GM21447 (cell line): Measurements from ENCODE around the gene ALX4.
A peak's percentile ranks its signal among the peaks of the same experiment; 100 is the strongest.

Experiments
- ATAC-seq: cut with Tn5 transposase; IDR thresholded peaks from one replicate; pipeline ENCODE4 v1.9.1; 2021; ENCODE audit not compliant: unreplicated experiment

The ALX4 gene

GRCh38 chr11:44248109-44248508 lies 61.8 kb downstream of the ALX4 start:
- no peak for ATAC-seq

DNA sequence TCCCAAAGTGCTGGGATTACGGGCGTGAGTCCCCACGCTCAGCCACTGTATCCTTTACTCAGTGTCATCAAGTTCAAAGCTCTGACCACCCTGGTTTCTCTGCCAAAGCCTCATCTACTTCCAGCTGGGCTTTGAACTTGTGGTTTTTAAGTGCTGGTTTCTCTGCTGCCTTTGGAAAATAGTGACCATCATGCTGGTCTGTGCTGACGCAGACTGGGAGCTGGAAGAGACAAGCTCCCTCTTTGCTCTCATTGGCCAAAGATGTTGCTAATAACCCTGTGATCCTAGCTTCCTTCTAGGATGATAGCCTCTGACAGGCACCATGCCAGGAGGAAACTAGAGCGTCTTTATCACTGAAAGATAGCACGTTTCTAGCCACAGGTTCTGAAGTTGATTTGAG lies 62.4 kb downstream of the ALX4 start:
- ATAC-seq, result no peak

DNA sequence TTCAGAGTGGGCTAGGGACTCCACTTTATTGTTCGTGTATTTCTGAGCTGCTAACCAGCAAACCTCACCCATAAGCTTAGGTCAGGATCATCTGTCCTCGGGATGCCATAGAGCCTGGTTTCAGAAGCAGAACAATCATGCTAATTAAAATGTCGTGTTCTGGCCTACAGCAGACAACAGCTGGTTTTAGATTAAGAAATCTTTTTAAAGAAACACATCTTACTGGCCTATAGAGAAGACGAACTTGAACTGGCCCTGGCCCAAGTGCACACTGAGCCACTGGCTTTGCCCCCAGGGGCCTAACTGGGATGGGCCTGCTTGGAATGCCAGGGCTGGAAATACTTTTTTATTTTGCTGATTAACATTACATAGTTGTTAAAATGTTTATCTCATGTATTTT lies 63.2 kb downstream of the ALX4 start:
- ATAC-seq, result no peak

- no peak for ATAC-seq
Measured at GRCh38 chr11:44244639-44245310, 65.2 kb downstream of the ALX4 start.

DNA sequence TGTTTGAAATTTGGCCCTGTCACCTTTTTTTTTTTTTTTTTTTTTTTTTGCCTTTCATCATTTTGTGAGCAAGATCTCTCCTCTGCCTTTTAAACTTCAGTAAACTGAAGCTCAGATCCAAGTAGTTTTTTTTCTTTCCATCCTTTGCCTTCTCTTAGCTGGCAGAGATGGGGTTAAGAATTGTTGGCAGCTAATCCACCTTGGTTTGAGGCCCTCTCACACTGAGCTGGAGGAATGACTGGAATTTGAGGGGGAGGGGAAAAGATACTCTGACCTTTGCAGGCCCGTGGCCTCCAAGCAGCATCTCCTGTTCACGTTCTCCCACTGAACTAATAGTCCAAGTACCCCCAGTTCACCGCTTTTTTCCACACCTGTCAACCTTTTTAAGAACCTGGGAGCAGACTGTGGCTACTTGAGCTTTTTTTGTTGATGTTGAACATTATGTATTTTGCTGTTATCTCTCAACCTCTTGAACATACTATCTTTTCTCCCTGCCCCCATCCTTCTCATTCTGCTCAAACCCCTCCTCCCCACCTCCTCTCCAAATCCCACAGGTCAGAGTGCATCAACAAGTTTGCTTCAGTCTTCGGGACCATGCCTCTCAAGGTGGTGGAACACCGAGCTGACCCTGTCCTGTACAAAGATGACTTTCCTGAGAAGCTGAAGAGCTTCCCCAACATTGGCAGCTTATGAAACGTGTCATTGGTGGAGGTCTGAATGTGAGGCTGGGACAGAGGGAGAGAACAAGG lies 66.2 kb downstream of the ALX4 start:
- ATAC-seq, result no peak

GRCh38 chr11:44243086-44243485 lies 66.9 kb downstream of the ALX4 start:
- ATAC-seq, result no peak

- ATAC-seq, result no peak
Measured at GRCh38 chr11:44241851-44242250, 68.1 kb downstream of the ALX4 start.

- ATAC-seq, result no peak
Measured at GRCh38 chr11:44237156-44237555, 72.8 kb downstream of the ALX4 start.

DNA sequence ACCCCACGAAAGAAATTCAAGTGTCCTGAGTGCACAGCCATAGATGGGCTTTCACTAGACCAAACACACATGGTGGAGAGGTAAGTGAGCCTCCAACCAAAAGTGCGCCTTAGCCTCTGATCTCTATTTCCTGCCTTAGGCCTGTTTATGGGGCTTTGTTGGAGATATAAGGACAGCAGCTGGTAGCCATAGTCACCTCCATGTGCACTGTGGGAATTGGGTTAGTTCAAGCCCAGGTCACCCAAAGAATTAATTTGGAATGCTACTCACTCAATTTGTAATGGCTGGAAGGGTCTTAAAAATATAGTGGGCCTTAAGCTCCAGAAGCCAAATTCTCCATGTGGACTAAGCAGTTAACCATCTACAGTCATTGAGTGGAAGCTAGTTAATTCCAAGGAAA lies 73.6 kb downstream of the ALX4 start:
- no peak for ATAC-seq

- no peak for ATAC-seq
Measured at GRCh38 chr11:44235765-44236201, 74.2 kb downstream of the ALX4 start.

GRCh38 chr11:44229624-44230023 lies 80.3 kb downstream of the ALX4 start:
- no peak for ATAC-seq

DNA sequence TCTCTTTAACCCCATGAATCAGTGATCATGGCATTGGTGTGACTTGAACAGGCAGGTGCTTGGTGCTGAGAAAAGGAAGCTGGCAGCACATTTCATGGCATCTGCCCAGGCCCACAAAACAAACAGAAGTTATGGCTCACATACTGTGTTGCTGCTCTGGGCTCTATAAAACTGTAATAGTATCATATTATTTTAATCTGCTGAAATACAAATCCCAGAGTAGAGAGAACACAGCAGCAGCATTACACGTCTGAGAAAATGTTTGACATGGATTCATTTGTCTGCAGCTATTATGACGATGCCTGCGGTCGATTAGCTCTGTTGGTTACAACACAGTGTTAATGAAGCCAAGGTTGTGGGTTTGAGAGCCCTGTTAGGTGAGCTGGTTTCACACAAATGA lies 80.8 kb downstream of the ALX4 start:
- no peak for ATAC-seq

GRCh38 chr11:44228379-44228778 lies 81.6 kb downstream of the ALX4 start:
- ATAC-seq, result no peak

DNA sequence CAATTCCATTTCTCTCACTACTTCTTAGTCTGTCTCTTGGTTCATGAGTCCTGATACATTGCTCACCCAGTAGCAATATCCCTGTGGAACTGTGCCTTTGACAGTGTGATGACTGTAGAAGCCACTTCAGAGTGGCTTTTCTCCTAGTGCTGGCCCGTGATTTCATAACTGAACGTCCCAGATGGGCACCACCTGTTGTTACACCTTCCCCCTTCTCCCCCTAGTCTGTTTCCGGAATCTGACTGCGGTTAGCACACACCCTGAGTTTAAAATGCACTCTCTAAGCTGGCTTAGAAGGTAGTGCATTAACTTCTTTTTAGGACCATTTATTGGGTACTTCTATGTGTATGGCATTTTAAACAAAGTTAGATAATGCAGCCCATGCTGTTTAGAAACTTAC lies 83.0 kb downstream of the ALX4 start:
- ATAC-seq, result peak; percentile 70

GRCh38 chr11:44226490-44226889 lies 83.4 kb downstream of the ALX4 start:
- ATAC-seq, result peak; percentile 19

DNA sequence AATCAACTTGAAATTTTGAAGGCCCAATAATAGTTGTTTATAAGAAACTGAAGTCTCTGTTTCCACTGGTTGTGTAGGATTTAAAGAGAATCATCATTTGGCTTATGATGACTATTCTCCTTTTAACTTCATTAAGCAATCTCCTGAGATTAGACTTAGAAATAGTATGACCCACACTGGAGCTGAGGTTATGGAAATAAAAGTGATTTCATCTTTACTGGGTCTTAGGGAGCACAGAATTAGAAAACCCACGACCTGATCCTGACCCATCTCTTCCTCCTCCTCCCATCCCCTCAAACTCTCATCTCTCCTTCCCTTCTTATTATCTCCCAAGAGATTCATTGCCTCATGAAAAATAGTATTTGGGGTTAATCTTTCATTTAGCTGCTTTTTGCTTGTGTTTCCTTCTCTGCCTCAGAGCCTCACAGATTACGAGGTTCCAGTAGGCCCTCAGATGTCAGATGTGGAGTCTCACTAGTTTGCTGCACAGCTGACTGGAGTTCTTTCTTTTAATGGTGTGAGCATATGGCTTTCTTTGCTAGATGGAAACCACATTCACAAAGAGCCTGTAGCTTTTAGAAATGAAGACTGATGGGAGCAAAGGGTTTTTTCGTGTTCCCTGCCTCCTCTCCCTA lies 85.0 kb downstream of the ALX4 start:
- ATAC-seq, result no peak

- ATAC-seq, result no peak
Measured at GRCh38 chr11:44223238-44223637, 86.7 kb downstream of the ALX4 start.

GRCh38 chr11:44221992-44222391 lies 87.9 kb downstream of the ALX4 start:
- ATAC-seq, result no peak

DNA sequence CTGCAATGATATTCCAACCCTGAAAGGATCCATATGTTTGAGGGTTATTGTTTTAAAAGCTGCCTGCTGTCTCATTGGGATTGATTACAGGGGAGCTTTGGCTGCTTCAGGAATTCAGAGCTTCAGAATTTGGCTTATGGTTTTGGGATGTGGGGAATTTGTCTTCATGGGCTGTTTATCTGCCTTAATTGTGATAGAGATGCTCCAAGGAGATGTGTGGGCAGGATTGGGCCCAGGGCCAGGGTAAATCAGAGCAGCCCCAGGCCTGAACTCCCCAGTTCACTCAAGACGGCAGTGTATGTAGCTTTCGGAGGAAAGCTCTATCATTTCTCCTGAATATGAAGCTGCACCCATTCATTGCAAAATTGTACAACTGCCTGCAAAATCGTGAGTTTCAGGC lies 88.5 kb downstream of the ALX4 start:
- ATAC-seq, result no peak

GRCh38 chr11:44219830-44220796 lies 89.8 kb downstream of the ALX4 start:
- ATAC-seq, result no peak

DNA sequence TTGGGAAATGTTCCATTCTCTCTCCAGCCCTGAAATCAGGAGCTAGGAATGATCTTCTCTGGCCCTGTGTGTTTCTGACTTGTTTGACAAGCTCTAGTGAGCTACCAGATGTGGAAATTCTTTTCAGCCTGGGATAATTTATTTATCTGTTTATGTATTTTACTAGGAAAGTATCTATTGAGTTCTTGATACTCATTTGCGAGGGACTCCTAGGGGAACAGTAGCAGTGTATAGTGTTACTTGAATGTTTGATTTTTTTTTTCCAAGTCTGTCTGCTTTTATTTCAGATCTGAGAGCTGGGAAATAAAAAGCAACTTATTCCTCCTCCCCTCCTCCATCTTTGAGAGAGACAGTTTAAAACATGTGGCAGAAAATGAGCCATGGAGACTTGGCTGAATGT lies 92.5 kb downstream of the ALX4 start:
- ATAC-seq, result no peak
